SK-N-SH (cell line): ENCODE data around the gene CP.

ENCODE experiments used
- CHD2 ChIP-seq: fragments of 150-350 bp; IDR thresholded peaks from 2 replicates; pipeline ENCODE4 v1.6.1; 2018; ENCODE audit warnings: low read length; ENCODE audit not compliant: partially characterized antibody
- CTCF ChIP-seq: fragments of 200-600 bp; sonication (generic); IDR thresholded peaks from 2 replicates; pipeline ENCODE4 v1.6.1; 2017; ENCODE audit warnings: antibody characterized with exemption, mild to moderate bottlenecking, moderate library complexity
- IRF3 ChIP-seq: fragments of 150-350 bp; IDR thresholded peaks from 2 replicates; pipeline ENCODE4 v1.6.1; 2016; ENCODE audit warnings: mild to moderate bottlenecking, low read depth, low read length
- POLR2AphosphoS5 ChIP-seq: IDR thresholded peaks from 2 replicates; pipeline ENCODE4 v1.6.1; 2012; ENCODE audit warnings: low read depth, low read length
- RAD21 ChIP-seq: IDR thresholded peaks from 2 replicates; pipeline ENCODE4 v1.6.1; 2012; ENCODE audit warnings: mild to moderate bottlenecking, low read length
- YY1 ChIP-seq: IDR thresholded peaks from 2 replicates; pipeline ENCODE4 v1.4.0; 2012; ENCODE audit warnings: low read depth, mild to moderate bottlenecking

GRCh38 chr3:149226776-149227175 is 5.1 kb upstream of the CP start:
- TF ChIP-seq CTCF (no peak), POLR2AphosphoS5 (no peak), IRF3 (no peak), CHD2 (no peak), YY1 (no peak), RAD21 (no peak)
